Vagina (tissue), 2 donors: ENCODE data around the gene STAT5B.

Source experiments
- CTCF ChIP-seq, 3 experiments: fragments of 450-650 bp in 2 of 3; fragments of 200-600 bp in 1 of 3; sonication (generic) in 1 of 3; IDR thresholded peaks; one replicate each; pipeline ENCODE4 v1.5.1; 2017 to 2019; ENCODE audit warnings: antibody characterized with exemption in 3 of 3, mild to moderate bottlenecking in 2 of 3, moderate library complexity in 2 of 3
- POLR2A ChIP-seq, 2 donors: fragments of 450-650 bp; IDR thresholded peaks; one replicate each; pipeline ENCODE4 v1.6.1; 2017; ENCODE audit warnings: antibody characterized with exemption in 2 of 2, mild to moderate bottlenecking in 2 of 2, moderate library complexity in 2 of 2

DNA sequence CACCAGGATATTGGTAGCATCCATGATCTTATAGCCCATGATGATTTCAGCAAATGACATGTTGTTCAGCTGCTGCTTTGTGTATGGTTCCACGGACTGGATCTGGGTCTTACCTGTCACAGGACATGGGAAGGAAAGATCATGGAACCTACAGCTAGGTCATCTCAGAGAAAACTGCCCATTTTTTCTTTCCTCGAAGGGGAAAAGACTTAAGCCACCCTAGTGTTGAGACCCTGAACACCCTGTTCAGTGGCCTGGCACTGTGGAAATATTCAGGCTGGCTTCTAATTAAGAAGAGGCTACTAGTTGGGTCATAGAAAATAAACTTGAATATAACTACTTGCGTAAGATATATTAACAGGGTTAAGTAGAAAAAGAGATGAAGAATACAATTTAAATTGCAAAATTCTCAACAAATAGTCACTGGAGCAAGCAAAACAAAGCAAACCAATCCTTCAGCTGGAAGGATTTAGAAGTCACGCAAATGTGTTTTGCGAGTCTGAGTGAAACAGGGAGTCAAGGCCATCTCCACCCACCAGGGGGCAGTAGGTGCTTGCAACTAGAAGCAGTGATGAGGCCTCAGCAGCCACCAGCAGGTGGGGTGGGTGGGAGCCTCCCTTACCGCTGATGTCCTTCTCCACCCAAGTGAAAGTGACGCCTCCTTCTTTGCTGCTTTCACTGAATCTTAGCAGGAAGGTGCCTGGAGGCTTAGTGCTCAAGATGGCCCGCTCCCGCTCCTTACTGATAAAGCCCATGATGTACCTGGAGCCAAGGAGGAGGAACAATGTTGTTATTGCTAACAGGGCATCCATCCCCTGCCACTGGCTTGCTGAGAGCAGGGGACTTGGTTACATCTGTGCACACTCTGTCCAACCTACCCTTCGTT lies 46.4 kb upstream of the STAT5B start:
- TF ChIP-seq CTCF (IDR thresholded peaks at IDR 0.05), result peak; percentile 99 to 100 (median 100)
- TF ChIP-seq POLR2A (IDR thresholded peaks at IDR 0.05), result no peak
